Measurements from ENCODE around the gene NIT1.

DNA sequence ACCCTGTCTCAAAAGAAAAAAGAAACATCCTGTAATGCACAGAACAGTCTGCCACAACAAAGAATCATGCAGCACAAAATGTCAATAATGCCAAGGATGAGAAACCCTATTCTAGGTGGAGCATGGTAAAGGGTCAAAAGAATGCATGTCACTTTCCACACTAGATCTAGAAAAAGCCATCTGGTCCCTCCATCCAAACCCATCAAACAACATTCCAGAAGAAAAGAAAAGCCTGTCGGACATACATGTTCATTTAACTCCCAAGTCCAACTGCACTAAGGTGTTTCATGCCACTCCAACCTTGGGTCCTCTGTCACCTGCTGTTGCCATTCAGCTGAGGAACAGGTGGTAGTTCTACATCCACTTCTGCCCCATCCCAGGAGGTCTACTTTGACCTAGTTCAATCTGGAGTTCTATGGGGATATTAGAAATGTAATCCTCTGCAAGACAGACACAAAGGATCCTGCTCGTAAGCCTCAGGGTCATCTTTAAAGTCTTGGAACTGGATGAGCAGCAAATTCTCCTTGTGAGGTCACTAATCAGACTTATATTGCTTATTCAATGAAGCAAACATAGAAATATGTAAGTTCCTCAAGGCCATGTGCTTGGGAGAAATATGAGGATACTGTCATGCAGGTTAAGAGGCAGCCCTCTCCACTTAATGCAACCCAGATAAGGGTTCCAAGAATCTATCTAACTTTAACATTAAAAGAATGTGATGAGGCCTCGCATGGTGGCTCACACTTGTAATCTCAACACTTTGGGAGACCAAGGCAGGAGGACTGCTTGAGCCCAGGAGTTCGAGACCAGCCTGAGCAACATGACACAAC, 10.9 kb downstream of the NIT1 start:
- TF ChIP-seq, protein P1, sequence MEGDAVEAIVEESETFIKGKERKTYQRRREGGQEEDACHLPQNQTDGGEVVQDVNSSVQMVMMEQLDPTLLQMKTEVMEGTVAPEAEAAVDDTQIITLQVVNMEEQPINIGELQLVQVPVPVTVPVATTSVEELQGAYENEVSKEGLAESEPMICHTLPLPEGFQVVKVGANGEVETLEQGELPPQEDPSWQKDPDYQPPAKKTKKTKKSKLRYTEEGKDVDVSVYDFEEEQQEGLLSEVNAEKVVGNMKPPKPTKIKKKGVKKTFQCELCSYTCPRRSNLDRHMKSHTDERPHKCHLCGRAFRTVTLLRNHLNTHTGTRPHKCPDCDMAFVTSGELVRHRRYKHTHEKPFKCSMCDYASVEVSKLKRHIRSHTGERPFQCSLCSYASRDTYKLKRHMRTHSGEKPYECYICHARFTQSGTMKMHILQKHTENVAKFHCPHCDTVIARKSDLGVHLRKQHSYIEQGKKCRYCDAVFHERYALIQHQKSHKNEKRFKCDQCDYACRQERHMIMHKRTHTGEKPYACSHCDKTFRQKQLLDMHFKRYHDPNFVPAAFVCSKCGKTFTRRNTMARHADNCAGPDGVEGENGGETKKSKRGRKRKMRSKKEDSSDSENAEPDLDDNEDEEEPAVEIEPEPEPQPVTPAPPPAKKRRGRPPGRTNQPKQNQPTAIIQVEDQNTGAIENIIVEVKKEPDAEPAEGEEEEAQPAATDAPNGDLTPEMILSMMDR (IDR thresholded peaks at IDR 0.05) = no peak
- TF ChIP-seq POLR2AphosphoS5 (IDR thresholded peaks at IDR 0.05) (no peak), POLR2A (IDR thresholded peaks at IDR 0.05; ENCODE audit: low read depth) (no peak)
